ENCODE data around the gene EFCAB6. TPM values are rescaled to one million over a fixed set of nuclear protein-coding genes. Genes with fewer than 3 reads are reported as not detected.

Gene EFCAB6
- total RNA-seq, 2 donors from 2014 or later = 0.58 to 1.1 TPM

DNA sequence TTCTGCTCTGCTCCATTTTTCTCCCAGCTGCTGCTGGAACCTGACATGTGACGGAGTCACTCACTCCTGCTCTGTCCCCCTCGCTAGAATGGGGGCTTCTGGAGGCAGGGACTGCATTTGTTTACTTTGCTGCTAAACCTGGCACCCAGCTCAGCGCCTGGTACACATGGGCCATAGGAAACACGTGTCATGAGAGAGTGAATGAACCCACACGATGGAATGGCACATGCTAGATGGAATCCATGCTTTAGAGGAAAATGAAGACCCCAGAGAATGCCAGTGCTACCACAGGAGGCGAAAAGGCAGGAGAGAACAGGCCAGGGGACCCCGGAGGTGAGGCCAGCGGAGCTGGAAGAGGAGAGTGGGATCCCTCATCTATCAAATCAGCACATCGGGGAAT lies 239.4 kb downstream of the EFCAB6 start:
- DNase-seq (no peak), ATAC-seq (no peak)
- intact Hi-C loops (cut with DNase I, micrococcal nuclease) = no loop called here

DNA sequence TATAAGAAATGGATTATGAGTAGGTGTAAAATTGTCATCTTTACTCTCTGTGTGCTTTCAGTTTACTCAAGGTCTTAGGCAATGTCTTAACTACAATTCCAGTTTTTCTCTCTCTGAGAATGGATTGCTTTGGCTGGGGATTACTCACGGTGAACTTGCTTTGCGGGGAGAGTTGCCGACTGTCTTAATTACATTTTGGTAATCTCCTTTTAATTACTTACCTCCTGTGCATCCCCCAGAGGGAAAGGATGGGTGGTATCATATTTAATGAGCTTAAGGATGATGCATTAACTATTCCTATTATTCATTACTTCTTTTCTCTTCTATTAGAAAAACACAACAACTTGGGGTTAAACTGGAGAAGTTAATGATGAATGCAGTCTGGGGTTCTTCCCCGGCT lies 240.9 kb downstream of the EFCAB6 start:
- DNase-seq (no peak), ATAC-seq (no peak)
- intact Hi-C loops (cut with DNase I, micrococcal nuclease) = no loop called here

GRCh38 chr22:43570531-43571165 lies 241.5 kb downstream of the EFCAB6 start:
- no peak for DNase-seq
- no peak for ATAC-seq
- intact Hi-C loops (cut with DNase I, micrococcal nuclease) = no loop called here

DNA sequence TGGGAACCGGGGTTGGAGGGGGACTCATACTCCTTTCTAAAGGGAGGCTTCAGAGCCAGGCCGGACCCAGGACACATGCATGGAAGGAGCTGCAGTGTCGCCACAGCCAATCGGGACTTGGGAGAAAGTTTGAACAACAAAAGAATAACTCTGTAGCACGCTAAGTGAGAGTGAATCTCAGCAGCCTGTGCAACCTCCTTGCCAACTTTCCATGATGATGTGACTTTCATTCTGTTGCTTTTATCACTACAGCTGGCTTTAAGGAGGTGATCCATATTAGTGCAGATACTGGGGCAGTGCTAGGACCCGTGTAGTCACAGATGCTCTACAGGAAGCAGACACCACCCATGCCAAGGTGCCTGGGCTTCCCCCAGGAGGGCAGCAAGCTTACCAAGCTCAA lies 243.0 kb downstream of the EFCAB6 start:
- DNase-seq (no peak), ATAC-seq (no peak)
- intact Hi-C loops (cut with DNase I, micrococcal nuclease) = no loop called here

DNA sequence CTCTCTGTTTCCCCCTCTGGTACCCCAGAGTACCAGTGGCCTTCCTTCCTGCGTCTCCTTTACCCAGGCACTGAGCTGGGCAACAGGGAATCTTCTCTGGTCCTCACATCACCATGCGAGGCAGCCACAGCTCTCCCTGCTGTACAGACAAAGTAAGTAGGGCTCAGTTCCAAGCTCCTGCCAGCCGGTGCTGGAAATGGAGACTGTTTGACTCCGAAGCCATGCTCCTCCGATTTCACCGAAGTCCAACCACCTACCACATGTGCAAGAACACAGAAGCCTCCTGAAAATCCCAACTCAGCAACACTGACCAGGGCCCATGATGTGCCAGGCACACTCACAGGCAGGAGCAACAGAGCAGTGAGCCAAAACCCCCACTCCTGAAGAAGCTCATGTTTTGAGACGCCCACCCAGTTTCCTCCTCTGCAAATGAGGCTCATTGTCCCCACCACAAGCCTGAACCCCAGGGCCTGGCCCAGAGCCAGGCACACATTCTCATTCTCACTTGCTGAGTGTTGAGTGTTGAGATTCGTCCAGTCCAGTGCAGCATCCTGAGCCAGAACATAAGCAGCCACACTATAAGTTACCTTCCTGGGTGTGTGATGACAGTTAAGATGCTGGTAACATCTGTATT lies 244.3 kb downstream of the EFCAB6 start:
- DNase-seq (no peak), ATAC-seq (no peak)
- intact Hi-C loops (cut with DNase I, micrococcal nuclease) = no loop called here

DNA sequence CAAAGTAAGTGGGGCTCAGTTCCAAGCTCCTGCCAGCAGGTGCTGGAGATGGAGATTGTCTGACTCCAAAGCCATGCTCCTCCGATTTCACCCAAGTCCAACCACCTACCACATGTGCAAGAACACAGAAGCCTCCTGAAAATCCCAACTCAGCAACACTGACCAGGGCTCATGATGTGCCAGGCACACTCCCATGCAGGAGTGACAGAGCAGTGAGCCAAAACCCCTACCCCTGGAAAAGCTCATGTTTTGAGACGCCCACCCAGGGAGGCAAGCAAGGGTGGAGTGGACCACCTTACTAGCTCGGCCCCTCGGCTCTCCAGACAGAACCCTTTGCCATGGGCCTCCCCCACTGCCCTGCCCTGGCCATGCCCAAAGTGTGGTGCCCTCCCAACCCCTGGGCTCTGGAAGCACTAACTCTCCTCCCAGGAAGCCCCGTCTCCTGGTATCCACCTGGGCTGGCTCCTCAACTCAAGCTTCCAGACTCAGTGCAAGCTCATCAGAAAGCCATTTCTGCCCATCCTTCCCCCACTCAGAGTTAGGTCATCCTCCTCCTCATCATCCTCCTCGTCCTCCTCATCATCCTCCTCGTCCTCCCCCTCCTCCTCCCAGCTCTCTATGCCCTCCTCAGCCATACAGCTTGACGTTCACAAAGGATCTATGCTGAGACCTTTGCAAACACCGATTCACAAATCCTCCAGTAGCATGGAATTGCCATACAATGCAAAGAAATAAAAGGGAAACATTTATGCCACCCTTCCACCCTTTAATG lies 245.4 kb downstream of the EFCAB6 start:
- no peak for DNase-seq
- intact Hi-C loops (cut with DNase I, micrococcal nuclease) = no loop called here
- ATAC-seq = no peak

DNA sequence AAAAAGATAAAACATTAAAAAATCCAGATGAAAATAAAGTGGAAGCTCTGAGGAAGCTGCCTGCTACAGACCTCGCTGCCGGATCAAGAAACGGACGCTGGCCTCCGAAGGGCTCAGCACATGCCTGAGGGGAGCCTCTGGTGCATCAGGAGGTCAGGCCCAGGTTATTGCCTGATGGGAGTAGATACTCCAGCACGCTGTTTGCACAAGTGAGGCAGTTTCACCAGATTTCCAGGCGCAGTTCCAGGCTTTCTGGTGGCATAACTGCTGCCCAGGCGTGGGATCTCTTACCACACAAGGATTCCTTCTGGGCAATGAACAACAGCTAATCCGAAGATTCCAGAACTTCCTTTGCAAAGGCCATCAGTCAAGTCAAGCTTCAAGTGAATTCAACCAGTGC lies 246.1 kb downstream of the EFCAB6 start:
- no peak for DNase-seq
- no peak for ATAC-seq
- intact Hi-C loops (cut with DNase I, micrococcal nuclease) = no loop called here

DNA sequence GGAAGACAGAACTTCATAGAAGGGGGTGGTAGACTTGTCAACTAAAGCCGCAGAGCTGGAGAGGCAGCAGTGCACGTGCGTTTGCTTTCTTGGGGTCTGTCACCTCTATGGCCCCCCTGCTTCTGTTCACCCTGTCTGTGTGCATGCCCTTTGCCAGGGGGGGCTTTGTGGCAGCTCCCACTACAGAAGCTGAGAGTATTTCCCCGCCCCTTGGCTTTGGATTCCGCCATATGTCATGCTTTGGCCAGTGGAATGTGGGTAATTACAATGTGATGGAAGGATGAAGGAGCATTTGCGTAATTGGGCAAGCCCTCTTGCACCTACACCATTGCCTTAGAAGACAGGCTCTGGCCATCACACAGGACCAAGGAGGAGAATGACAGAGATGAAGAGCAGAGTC lies 247.2 kb downstream of the EFCAB6 start:
- ATAC-seq = no peak
- DNase-seq = no peak
- intact Hi-C loops (cut with DNase I, micrococcal nuclease) = no loop called here

GRCh38 chr22:43563571-43563970 lies 248.5 kb downstream of the EFCAB6 start:
- DNase-seq = no peak
- no peak for ATAC-seq
- intact Hi-C loops (cut with DNase I, micrococcal nuclease) = no loop called here

GRCh38 chr22:43562843-43563242 lies 249.3 kb downstream of the EFCAB6 start:
- intact Hi-C loops (cut with DNase I, micrococcal nuclease) = no loop called here
- DNase-seq (no peak), ATAC-seq (no peak)

DNA sequence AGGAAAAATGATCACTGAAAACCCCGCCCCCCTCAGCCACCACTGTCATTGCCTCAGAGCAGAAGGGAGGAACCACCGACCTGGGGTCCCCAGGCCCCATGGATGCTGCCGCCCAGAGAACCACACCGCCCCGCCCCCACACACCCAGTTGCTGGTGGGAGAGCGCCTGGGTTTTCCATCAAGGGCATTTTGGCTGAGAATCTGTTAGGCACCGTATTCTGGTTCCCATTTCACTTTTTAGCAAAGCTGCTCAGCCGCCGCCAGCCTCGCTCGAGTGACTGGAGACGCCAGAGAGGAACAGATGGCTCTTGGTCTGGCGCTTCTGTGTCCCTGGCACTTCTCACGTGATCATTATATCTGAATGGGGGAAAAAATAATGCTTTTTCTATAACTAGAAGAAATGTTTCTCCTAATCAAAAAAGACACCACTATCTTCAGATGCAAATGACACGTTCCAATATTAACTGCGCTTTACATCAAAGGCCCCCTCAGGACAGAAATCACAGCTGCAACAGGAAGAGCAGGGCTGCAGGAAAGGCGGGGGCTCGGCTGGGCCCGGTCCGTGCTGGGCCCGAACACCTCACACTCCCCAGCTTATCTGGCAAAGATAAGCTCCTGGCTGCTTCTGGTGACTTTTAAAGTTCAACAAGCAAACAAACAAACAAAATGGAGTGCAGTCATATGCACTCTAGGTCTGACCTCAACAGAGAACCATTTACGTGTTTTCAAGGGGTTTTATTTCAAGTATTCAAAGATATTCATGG lies 250.5 kb downstream of the EFCAB6 start:
- ATAC-seq (no peak), DNase-seq (no peak)
- intact Hi-C loops (cut with DNase I, micrococcal nuclease) = no loop called here

- DNase-seq = no peak
- intact Hi-C loops (cut with DNase I, micrococcal nuclease) = no loop called here
- no peak for ATAC-seq
These were observed 251.5 kb downstream of the EFCAB6 start for GRCh38 chr22:43560651-43561050.

GRCh38 chr22:43555561-43556515 lies 256.3 kb downstream of the EFCAB6 start:
- intact Hi-C loops (cut with DNase I, micrococcal nuclease) = no loop called here
- no peak for DNase-seq
- no peak for ATAC-seq

DNA sequence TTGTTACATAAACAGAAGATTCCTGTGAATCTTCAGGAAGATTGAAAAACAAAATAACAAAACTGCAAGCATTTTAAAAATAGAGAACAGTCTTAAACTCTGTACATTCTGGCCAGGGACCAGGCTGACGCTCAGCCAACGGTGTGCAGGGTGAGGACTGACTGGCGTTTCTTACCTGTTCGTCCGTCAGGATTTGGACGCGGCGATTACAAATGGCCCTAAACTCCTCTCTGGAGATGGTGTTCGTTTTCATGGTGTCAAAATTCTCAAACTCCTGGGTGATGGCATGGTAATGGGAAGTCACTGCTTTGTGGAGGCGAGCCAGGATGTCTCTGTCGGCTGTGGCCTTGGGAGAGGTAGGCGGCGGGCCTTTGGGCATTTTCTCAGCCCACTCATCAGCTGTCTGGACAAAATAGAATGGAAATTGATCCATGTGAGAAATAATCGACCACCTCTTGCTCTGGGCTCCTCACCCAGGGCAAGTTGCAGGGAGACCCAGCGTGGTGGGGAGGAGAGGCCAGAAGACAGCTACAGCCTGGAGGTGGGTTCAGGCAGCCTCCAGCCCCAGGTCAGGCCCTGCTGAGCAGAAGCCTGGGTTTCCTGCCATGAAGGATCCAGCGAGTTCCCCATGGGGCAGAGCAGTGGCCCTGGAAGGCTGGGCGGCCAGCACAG lies 257.3 kb downstream of the EFCAB6 start:
- DNase-seq (no peak), ATAC-seq (no peak)
- intact Hi-C loops (cut with DNase I, micrococcal nuclease) = no loop called here

DNA sequence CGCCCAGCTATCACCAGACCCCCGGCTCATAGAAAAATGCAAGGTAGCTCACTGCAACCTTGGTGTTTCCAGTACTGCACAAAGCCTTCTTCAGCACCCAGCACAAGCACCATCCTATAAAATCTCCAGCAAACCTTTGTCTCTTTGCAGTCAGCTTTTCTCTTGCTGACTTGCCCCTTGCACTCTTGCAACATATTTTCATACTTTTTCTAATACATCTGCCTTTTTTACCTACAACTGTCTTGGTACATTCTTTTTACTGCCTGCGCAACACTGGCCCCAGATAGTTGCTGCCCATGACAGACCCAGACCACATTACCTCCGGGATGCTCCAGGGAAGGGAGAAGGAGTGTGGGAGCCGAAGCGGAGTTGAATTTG lies 257.9 kb downstream of the EFCAB6 start:
- no peak for DNase-seq
- no peak for ATAC-seq

GRCh38 chr22:43553451-43554258 lies 258.4 kb downstream of the EFCAB6 start:
- intact Hi-C loops (cut with DNase I, micrococcal nuclease) = no loop called here
- DNase-seq = no peak
- ATAC-seq = no peak

More for the DNA sequence above, 257.9 kb downstream of the EFCAB6 start:
- intact Hi-C loops (cut with DNase I, micrococcal nuclease) = no loop called here

DNA sequence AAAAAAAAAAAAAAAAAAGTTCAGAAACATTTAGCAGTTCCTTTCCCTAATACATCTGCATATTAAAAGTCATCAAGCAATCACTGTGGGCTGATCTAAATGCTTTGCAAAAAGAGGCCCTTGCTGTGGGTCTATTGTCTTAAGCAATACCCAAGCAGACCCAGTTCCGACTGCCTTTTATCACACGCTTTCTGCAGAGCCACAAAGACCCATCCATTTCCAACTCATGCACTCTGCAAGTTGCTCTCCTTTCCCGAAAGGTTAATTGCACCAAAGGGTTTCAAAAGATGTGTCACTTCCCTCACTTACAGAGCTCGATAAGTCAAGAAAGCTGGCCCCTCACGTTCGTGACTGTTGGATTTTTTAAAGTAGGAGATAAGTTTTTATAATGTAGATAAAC lies 261.4 kb downstream of the EFCAB6 start:
- DNase-seq = no peak
- intact Hi-C loops (cut with DNase I, micrococcal nuclease) = no loop called here
- ATAC-seq = no peak
